Muscle of back (tissue), 11 donors: ENCODE results near the gene CDC5L. TPM values are rescaled to one million over a fixed set of nuclear protein-coding genes. Genes with fewer than 3 reads are reported as not detected.

Experiments
- DNase-seq, 3 donors: peaks; one replicate each; pipeline versions ENCODE4 v3.0.0 to v3.0.0-alpha.2; 2013
- polyA plus RNA-seq, 10 donors: library from polyadenylated mRNA; unstranded; fragments of 120-200 nt; gene quantifications; one replicate each; pipeline ENCODE4 v1.2.1, GENCODE V29; 2013; ENCODE audit not compliant: insufficient read length in 10 of 10

CDC5L gene
- polyA plus RNA-seq, 10 donors = 22.0 to 31.3 (median 25.8) TPM

DNA sequence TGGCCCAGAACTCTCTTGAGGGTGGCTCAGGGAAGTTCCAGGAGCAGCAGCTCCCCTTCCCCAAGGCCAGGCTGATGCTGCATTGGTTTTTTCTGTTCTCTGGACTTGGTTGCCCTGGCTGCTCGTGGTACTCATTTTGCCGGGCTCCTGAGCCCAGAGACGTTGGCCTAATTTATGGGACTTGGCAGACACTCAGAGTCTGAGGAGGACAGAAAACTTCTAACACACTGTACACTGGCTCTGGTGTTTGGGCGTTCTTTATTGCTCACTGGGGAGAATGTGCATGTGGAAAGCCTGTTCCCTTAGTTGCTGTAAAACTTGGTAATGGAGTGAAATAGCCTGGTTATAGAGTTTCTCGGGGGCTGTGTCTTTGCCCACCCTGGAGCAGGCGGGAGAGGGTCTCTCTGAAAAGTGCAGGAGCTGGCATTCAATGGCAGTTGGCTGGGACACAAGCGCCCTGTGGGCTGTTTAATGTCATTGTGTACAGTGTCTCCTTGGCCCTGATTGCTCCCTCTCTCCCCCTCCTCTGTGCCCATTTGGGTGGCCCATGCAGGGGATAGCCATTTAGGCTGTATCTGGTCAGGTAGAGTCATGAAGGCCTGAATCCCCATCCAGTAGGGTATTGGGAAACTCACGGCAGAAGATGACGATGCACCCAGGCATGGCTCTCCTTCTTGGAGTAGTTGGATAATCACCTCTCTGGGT lies 109.3 kb downstream of the CDC5L start:
- DNase-seq = no peak

DNA sequence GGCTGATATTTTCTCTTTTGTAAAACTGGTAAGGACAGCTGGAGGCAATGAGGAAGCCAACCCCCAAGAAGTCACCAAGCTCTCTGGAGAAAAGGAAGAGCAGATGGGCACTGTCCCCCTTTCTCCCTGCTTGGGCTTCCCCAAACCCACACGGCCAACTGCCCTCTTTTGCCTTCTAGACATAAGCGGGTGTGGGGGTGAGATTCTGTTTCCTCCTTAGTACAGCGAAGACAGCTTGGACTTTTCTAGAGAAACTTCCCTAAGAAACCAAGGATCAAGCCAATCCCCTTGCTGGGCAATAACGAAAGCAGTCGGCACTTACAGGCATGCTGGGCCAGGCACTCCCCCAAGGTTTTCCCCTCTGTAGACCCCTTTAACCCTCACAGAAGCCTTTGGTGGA lies 110.3 kb downstream of the CDC5L start:
- no peak for DNase-seq

DNA sequence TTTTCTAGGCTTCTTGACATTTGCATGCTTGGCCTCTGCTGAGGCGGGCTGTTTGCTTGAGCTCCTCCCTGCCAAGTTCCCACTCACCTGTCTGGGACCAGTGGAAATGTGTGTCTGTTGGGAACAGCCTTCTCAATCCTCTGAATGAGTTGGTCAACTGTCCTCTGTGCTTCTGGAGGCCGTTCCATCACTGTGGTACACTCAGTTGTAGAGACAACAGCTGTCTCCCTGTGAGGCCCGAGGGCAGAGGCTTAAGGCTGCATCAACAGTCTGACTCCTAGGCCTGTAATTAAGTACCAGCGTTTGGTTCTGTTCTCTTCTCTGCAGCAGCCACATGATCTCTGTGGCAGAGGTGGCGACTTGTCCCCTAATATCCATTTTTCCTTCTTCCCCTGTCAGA lies 110.9 kb downstream of the CDC5L start:
- no peak for DNase-seq

DNA sequence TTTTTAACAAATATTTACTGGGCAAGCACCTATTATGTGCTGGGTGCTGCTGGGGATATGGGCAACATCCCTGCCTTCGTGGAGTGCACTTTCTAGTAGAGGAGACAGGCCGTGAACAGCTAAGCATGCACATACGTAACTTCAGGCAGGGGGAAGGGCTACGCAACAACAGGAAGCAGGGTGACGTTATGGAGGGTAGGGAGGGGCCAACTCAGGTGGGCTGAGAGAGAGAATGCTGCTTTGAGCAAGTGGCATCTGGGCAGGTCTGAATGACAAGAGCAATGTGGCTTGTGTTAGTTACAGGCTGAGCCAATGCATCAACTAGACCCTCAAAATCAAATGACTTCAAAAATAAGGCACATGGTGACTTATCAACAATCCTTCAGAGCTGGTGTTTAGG lies 112.1 kb downstream of the CDC5L start:
- DNase-seq = no peak

Other genes with a start within 250 kb of the CDC5L start
- gene CAPN11, start 228.9 kb upstream of the CDC5L start, polyA plus RNA-seq = under 1 TPM in 8 of 10 donors, not detected in 2; 0.18 to 0.77 (median 0.41) TPM
- 10 to 100 TPM; 17.2 to 24.8 (median 20.0) TPM for gene MYMX, start 170.8 kb upstream of the CDC5L start, polyA plus RNA-seq
- gene SLC29A1, start 164.1 kb upstream of the CDC5L start, polyA plus RNA-seq = 10 to 100 TPM; 54.7 to 89.9 (median 71.6) TPM
- gene HSP90AB1, start 140.6 kb upstream of the CDC5L start, polyA plus RNA-seq = 1,000 to 10,000 TPM in 4 of 10 donors, 100 to 1,000 TPM in 6; 766 to 1,108 (median 944) TPM
- 10 to 100 TPM; 27.1 to 40.4 (median 32.4) TPM for gene SLC35B2, start 130.2 kb upstream of the CDC5L start, polyA plus RNA-seq
- gene NFKBIE, start 122.2 kb upstream of the CDC5L start, polyA plus RNA-seq = 1 to 10 TPM; 4.0 to 6.5 (median 4.9) TPM
- gene TMEM151B, start 117.3 kb upstream of the CDC5L start, polyA plus RNA-seq = 1 to 10 TPM in 1 of 10 donors, under 1 TPM in 9; 0.07 to 1.1 (median 0.33) TPM
- 10 to 100 TPM in 1 of 10 donors, 1 to 10 TPM in 9; 7.1 to 10.1 (median 8.2) TPM for gene AARS2, start 74.4 kb upstream of the CDC5L start, polyA plus RNA-seq
- not detected for gene SPATS1, start 45.1 kb upstream of the CDC5L start, polyA plus RNA-seq